HepG2 (cell line): ENCODE measurements around the gene RBMS2. TPM values are rescaled to one million over a fixed set of nuclear protein-coding genes. Genes with fewer than 3 reads are reported as not detected.

Source experiments
- ATAC-seq: fragments of 200-7000 bp; cut with Tn5 transposase; 3 replicates; pipeline ENCODE4 v1.9.1; 2020; ENCODE audit warnings: mild to moderate bottlenecking, moderate library complexity
- BruUV-seq: library from RNA; stranded (reverse); fragments of 400-500 nt; replicated peaks from 2 replicates; lab custom pipeline; 2021; lab: Mats Ljungman, UMichigan
- CTCF ChIA-PET: fragments of 300-600 bp; formaldehyde crosslinking; extraction: SDS; loops from one replicate; lab custom pipeline; 2021; ENCODE audit warnings: low total read pairs, inconsistent platforms, low intra/inter-chr PET ratio; lab: Yijun Ruan, JAX
- POLR2A ChIA-PET: fragments of 350-600 bp; sonication (Branson Sonifier 250); formaldehyde crosslinking; loops from one replicate; lab custom pipeline; 2020; ENCODE audit warnings: antibody characterized with exemption, inconsistent platforms; lab: Yijun Ruan, JAX
- DNase-seq: peaks from one replicate; pipeline ENCODE4 v3.0.0-alpha.2; 2015; ENCODE audit warnings: low spot score
- FAIRE-seq: peaks from 3 replicates; lab custom pipeline; 2011; peaks lifted over from hg19 to GRCh38; lab: Jason Lieb, UNC
- H2AFZ ChIP-seq: one replicate; pipeline ENCODE4 v1.6.1; 2011; ENCODE audit warnings: low read length, inconsistent platforms
- H3K27ac ChIP-seq: fragments of 300-600 bp; 3 replicates; pipeline ENCODE4 v1.8.0; 2011; ENCODE audit warnings: mixed run types, mild to moderate bottlenecking, mixed read lengths, low read length, inconsistent platforms; ENCODE audit not compliant: insufficient read depth; ENCODE audit errors: extremely low read length
- H3K27me3 ChIP-seq, 2 experiments: fragments of 200-600 bp in 1 of 2; 2 replicates in 1 of 2; 3 replicates in 1 of 2; pipeline versions ENCODE4 v1.6.0 to v1.8.0; 2011; ENCODE audit warnings: low read length in 2 of 2, mild to moderate bottlenecking in 2 of 2, moderate library complexity in 2 of 2, inconsistent platforms in 1 of 2; ENCODE audit not compliant: insufficient read depth in 2 of 2, control insufficient read depth in 1 of 2
- H3K36me3 ChIP-seq, 2 experiments: fragments of 200-600 bp in 1 of 2; replicated peaks in 1 of 2; 2 replicates in 1 of 2; 3 replicates in 1 of 2; pipeline versions ENCODE4 v1.5.1 to v1.8.0; 2011; ENCODE audit warnings: low read length in 2 of 2, inconsistent platforms in 1 of 2; ENCODE audit not compliant: insufficient read depth in 2 of 2, control insufficient read depth in 1 of 2
- H3K4me1 ChIP-seq: 2 replicates; pipeline ENCODE4 v1.5.1; 2012; ENCODE audit warnings: low read length, inconsistent platforms; ENCODE audit not compliant: insufficient read depth
- H3K4me2 ChIP-seq: 2 replicates; pipeline ENCODE4 v1.6.0; 2011; ENCODE audit warnings: low read depth, low read length, inconsistent platforms
- H3K4me3 ChIP-seq, 3 experiments: fragments of 200-600 bp in 1 of 3; sonication (generic), shearing (Covaris generic) in 1 of 3; replicated peaks in 1 of 3; 2 replicates each; pipeline ENCODE4 v1.5.1; 2011 to 2016; ENCODE audit warnings: low read length in 3 of 3, inconsistent platforms in 2 of 3, low read depth in 2 of 3, mild to moderate bottlenecking in 2 of 3, control low read depth in 1 of 3, mixed read lengths in 1 of 3; ENCODE audit not compliant: insufficient read depth in 1 of 3
- H3K79me2 ChIP-seq: one replicate; pipeline ENCODE4 v1.6.1; 2011; ENCODE audit warnings: low read length, inconsistent platforms; ENCODE audit not compliant: insufficient read depth
- H3K9ac ChIP-seq: 2 replicates; pipeline ENCODE4 v1.6.0; 2011; ENCODE audit warnings: mild to moderate bottlenecking, low read depth, low read length, inconsistent platforms; ENCODE audit not compliant: insufficient read depth
- H3K9me3 ChIP-seq: 2 replicates; pipeline ENCODE4 v1.5.1; 2012; ENCODE audit warnings: mild to moderate bottlenecking, low read length
- H4K20me1 ChIP-seq: 2 replicates; pipeline ENCODE4 v1.6.0; 2011; ENCODE audit warnings: inconsistent platforms, mild to moderate bottlenecking, low read length, moderate library complexity; ENCODE audit not compliant: insufficient read depth
- ATF6 ChIP-seq: sonication (generic); formaldehyde crosslinking; conservative IDR thresholded peaks from 2 replicates; pipeline ENCODE4 v1.4.0; 2020; ENCODE audit warnings: missing genetic modification reagents
- HOXA5 ChIP-seq: sonication (generic); formaldehyde crosslinking; IDR thresholded peaks from 2 replicates; pipeline ENCODE4 v1.4.0; 2020; ENCODE audit warnings: missing genetic modification reagents
- NAIF1 ChIP-seq: sonication (generic); formaldehyde crosslinking; IDR thresholded peaks from 2 replicates; pipeline ENCODE4 v1.5.0; 2020; ENCODE audit warnings: mild to moderate bottlenecking, missing genetic modification reagents, borderline replicate concordance
- NFKB2 ChIP-seq: sonication (generic); formaldehyde crosslinking; IDR thresholded peaks from 2 replicates; pipeline ENCODE4 v1.4.0; 2020; ENCODE audit warnings: missing genetic modification reagents, borderline replicate concordance
- POLR2G ChIP-seq: fragments of 200-400 bp; formaldehyde crosslinking; IDR thresholded peaks from 2 replicates; pipeline ENCODE4 v1.6.1; 2018; ENCODE audit warnings: mild to moderate bottlenecking, low read depth, low read length, moderate library complexity
- PRDM4 ChIP-seq: sonication (generic); formaldehyde crosslinking; IDR thresholded peaks from 2 replicates; pipeline ENCODE4 v1.9.0; 2021; ENCODE audit warnings: missing genetic modification reagents, borderline replicate concordance
- RFXAP ChIP-seq: sonication (generic); formaldehyde crosslinking; IDR thresholded peaks from 2 replicates; pipeline ENCODE4 v1.4.0; 2020; ENCODE audit warnings: missing genetic modification reagents, borderline replicate concordance
- ZFP41 ChIP-seq: sonication (generic); formaldehyde crosslinking; IDR thresholded peaks from 2 replicates; pipeline ENCODE4 v1.4.0; 2020; ENCODE audit warnings: mild to moderate bottlenecking, missing genetic modification reagents, borderline replicate concordance
- ZNF282 ChIP-seq: fragments of 450-650 bp; IDR thresholded peaks from 2 replicates; pipeline ENCODE4 v1.6.1; 2018; ENCODE audit not compliant: partially characterized antibody
- ZNF343 ChIP-seq: sonication (generic); formaldehyde crosslinking; IDR thresholded peaks from 2 replicates; pipeline ENCODE4 v1.4.0; 2020; ENCODE audit warnings: mild to moderate bottlenecking, missing genetic modification reagents
- ZNF562 ChIP-seq: sonication (generic); formaldehyde crosslinking; IDR thresholded peaks from 2 replicates; pipeline ENCODE4 v1.8.0; 2022; ENCODE audit warnings: missing genetic modification reagents, borderline replicate concordance
- ZNF687 ChIP-seq: sonication (generic); formaldehyde crosslinking; IDR thresholded peaks from 2 replicates; pipeline ENCODE4 v1.5.1; 2020; ENCODE audit warnings: mild to moderate bottlenecking, missing genetic modification reagents, moderate library complexity
- WGBS: methylation state at CpG from one replicate; pipeline ENCODE4 v1.1.6; 2017; ENCODE audit warnings: low lambda C conversion rate; 5-methylcytosine and 5-hydroxymethylcytosine counted together
- in situ Hi-C: cut with HindIII; loops from 2 replicates; pipeline ENCODE4 v1.10.0; 2017; ENCODE audit warnings: low pct_unique_long_range_greater_than_20kb; ENCODE audit not compliant: extremely low pct_ligation_motif_present
- intact Hi-C: fragments of 100-400 bp; cut with micrococcal nuclease; formaldehyde crosslinking; loops from one replicate; pipeline ENCODE4 v1.10.0; 2022; ENCODE audit not compliant: unreplicated experiment
- polyA plus RNA-seq, 8 experiments: library from polyadenylated mRNA; depleted of rRNA in 3 of 8; stranded (reverse) in 7 of 8; unstranded in 1 of 8; fragments of >200 nt; fragmentation: Illumina TruSeq in 4 of 8; extraction: Trizol in 4 of 8; gene quantifications; 2 replicates each; pipeline versions ENCODE4 v1.2.1 to v1.2.3, GENCODE V29; 2011 to 2016; ENCODE audit warnings: low read depth in 4 of 8, missing spikeins in 1 of 8, mixed read lengths in 1 of 8; ENCODE audit not compliant: insufficient read depth in 1 of 8
- total RNA-seq, 5 experiments: library from RNA; depleted of rRNA; stranded (reverse); fragments of >200 nt; fragmentation: Illumina TruSeq; extraction: Trizol; gene quantifications; 2 replicates each; pipeline ENCODE4 v1.2.3, GENCODE V29; 2016; ENCODE audit warnings: low read depth in 1 of 5

Gene RBMS2
- total and polyA plus RNA-seq, 2 of the 13 experiments (the other 11 are each of a cell fraction or from before 2014, with no cell fraction given), result 0.53 to 7.4 TPM

GRCh38 chr12:56574210-56574609, 52.6 kb downstream of the RBMS2 start:
- Histone ChIP-seq H3K36me3 (no peaks in the 10 kb centered on the region), H3K9ac (no peak overlapping the region), H3K27me3 (no peaks in the 10 kb centered on the region), H3K79me2 (no peaks in the 10 kb centered on the region), H2AFZ (no peak overlapping the region), H3K4me1 (peaks cover 12% of the 10 kb centered on the region), H4K20me1 (no peaks in the 10 kb centered on the region), H3K27ac (no peak overlapping the region), H3K4me3 (no peak overlapping the region), H3K4me2 (no peak overlapping the region), H3K9me3 (no peaks in the 10 kb centered on the region)
- TF ChIP-seq HOXA5 (no peak), PRDM4 (no peak), ATF6 (CRISPR knock-in tag) (no peak), ZNF282 (no peak), POLR2G (no peak), RFXAP (CRISPR knock-in tag) (no peak), ZFP41 (no peak), ZNF687 (CRISPR knock-in tag) (no peak), NAIF1 (CRISPR knock-in tag) (no peak), NFKB2 (no peak), ZNF343 (CRISPR knock-in tag) (no peak), ZNF562 (no peak)
- no peak for DNase-seq
- WGBS, result 67% methylated on average over 2 of the region's 2 CpGs
- no TSS peak for BruUV-seq
- ATAC-seq, result no peak
- ChIA-PET POLR2A (no interaction called here), CTCF (interaction anchor here (4.7 kb wide), 1 partner anchor 60 kb away, joined by 36 read pairs; no protein-coding TSS in a partner anchor)
- FAIRE-seq, result no peak
- in situ Hi-C loops (loop anchor here (10.0 kb wide), 1 partner anchor 59 kb away; no protein-coding TSS in a partner anchor), intact Hi-C loops (no loop called here)
